Measurements from ENCODE around the gene NHEJ1. TPM values are rescaled to one million over a fixed set of nuclear protein-coding genes. Genes with fewer than 3 reads are reported as not detected.

Gene NHEJ1
- total RNA-seq, 2 experiments from 2014 or later, result 12.7 to 14.3 TPM

GRCh38 chr2:219129589-219129988 lies 31.0 kb downstream of the NHEJ1 start:
- no peak overlapping the region for H3K4me3 ChIP-seq (ENCODE audit: low read depth, low read length, poor library complexity, severe bottlenecking)
- no peaks in the 10 kb centered on the region for H3K9me2 ChIP-seq (ENCODE audit: insufficient read depth, low read length)
- DNase-seq (ENCODE audit: low spot score), result no peak
- H3K9me3 ChIP-seq (ENCODE audit: low read length), result no peaks in the 10 kb centered on the region
- no peak for TF ChIP-seq EZH2phosphoT487 (IDR thresholded peaks at IDR 0.05; ENCODE audit: borderline replicate concordance, low read depth, low read length)
- TF ChIP-seq, protein P1, sequence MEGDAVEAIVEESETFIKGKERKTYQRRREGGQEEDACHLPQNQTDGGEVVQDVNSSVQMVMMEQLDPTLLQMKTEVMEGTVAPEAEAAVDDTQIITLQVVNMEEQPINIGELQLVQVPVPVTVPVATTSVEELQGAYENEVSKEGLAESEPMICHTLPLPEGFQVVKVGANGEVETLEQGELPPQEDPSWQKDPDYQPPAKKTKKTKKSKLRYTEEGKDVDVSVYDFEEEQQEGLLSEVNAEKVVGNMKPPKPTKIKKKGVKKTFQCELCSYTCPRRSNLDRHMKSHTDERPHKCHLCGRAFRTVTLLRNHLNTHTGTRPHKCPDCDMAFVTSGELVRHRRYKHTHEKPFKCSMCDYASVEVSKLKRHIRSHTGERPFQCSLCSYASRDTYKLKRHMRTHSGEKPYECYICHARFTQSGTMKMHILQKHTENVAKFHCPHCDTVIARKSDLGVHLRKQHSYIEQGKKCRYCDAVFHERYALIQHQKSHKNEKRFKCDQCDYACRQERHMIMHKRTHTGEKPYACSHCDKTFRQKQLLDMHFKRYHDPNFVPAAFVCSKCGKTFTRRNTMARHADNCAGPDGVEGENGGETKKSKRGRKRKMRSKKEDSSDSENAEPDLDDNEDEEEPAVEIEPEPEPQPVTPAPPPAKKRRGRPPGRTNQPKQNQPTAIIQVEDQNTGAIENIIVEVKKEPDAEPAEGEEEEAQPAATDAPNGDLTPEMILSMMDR (conservative IDR thresholded peaks at IDR 0.05; ENCODE audit: low read length), result no peak
- H3K4me2 ChIP-seq (ENCODE audit: low read length), result no peak overlapping the region
- intact Hi-C loops (cut with micrococcal nuclease; ENCODE audit: unreplicated experiment), result no loop called here
- no peaks in the 10 kb centered on the region for H3K36me3 ChIP-seq (ENCODE audit: insufficient read depth, low read length)
- ChIA-PET POLR2A (no interaction called here), CTCF (ENCODE audit: unreplicated experiment) (no interaction called here)
- H4K20me1 ChIP-seq (ENCODE audit: insufficient read depth, low read length), result no peaks in the 10 kb centered on the region
- H3K27ac ChIP-seq (ENCODE audit: low read depth, low read length, poor library complexity, severe bottlenecking), result no peak overlapping the region
- BruUV-seq (replicated peaks), result no TSS peak
- no peak overlapping the region for H2AFZ ChIP-seq (ENCODE audit: low read length)
- H3K79me2 ChIP-seq (ENCODE audit: insufficient read depth, low read depth, low read length), result no peaks in the 10 kb centered on the region
- H3K4me1 ChIP-seq (ENCODE audit: insufficient read depth, low read length, poor library complexity, severe bottlenecking), result no peaks in the 10 kb centered on the region

DNA sequence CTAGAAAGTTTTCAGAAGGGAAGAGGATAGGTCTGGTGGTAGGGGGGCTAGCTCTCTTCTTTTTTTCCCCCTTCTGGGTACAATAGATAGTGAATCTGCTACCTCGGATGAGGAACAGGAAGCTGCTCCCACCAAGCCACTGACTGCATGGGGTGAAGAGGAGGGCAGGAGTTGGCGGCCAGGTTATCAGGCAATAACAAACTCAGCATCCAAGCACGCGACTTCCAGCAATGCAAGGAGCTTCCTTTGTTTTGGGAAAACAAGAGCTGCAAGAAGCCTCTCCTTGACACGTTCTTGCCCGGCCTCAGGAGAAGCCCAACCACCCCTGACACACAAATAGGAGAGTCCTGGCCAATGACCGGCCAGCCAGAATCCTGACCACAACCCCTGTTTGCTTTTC lies 32.2 kb downstream of the NHEJ1 start:
- H3K4me1 ChIP-seq (ENCODE audit: insufficient read depth, low read length, poor library complexity, severe bottlenecking), result no peaks in the 10 kb centered on the region
- BruUV-seq (replicated peaks), result no TSS peak
- H3K27ac ChIP-seq (ENCODE audit: low read depth, low read length, poor library complexity, severe bottlenecking), result no peak overlapping the region
- CTCF ChIA-PET (ENCODE audit: unreplicated experiment), result no interaction called here
- TF ChIP-seq EZH2phosphoT487 (IDR thresholded peaks at IDR 0.05; ENCODE audit: borderline replicate concordance, low read depth, low read length), result no peak
- TF ChIP-seq, protein P1 (conservative IDR thresholded peaks at IDR 0.05; ENCODE audit: low read length), result no peak
- no peaks in the 10 kb centered on the region for H3K9me3 ChIP-seq (ENCODE audit: low read length)
- POLR2A ChIA-PET, result interaction anchor here (0.5 kb wide), 1 partner anchor 8 kb away, joined by 3 read pairs; no protein-coding TSS in a partner anchor
- no peak overlapping the region for H2AFZ ChIP-seq (ENCODE audit: low read length)
- no peak overlapping the region for H3K4me2 ChIP-seq (ENCODE audit: low read length)
- intact Hi-C loops (cut with micrococcal nuclease; ENCODE audit: unreplicated experiment), result no loop called here
- no peaks in the 10 kb centered on the region for H3K9me2 ChIP-seq (ENCODE audit: insufficient read depth, low read length)
- H3K4me3 ChIP-seq (ENCODE audit: low read depth, low read length, poor library complexity, severe bottlenecking), result no peak overlapping the region
- H3K79me2 ChIP-seq (ENCODE audit: insufficient read depth, low read depth, low read length), result no peaks in the 10 kb centered on the region
- H3K36me3 ChIP-seq (ENCODE audit: insufficient read depth, low read length), result no peaks in the 10 kb centered on the region
- no peak for DNase-seq (ENCODE audit: low spot score)
- no peaks in the 10 kb centered on the region for H4K20me1 ChIP-seq (ENCODE audit: insufficient read depth, low read length)

GRCh38 chr2:219127037-219127635 lies 33.5 kb downstream of the NHEJ1 start:
- H3K9me3 ChIP-seq (ENCODE audit: low read length), result no peaks in the 10 kb centered on the region
- no peak overlapping the region for H3K27ac ChIP-seq (ENCODE audit: low read depth, low read length, poor library complexity, severe bottlenecking)
- no peak overlapping the region for H2AFZ ChIP-seq (ENCODE audit: low read length)
- H3K4me3 ChIP-seq (ENCODE audit: low read depth, low read length, poor library complexity, severe bottlenecking), result no peak overlapping the region
- no peaks in the 10 kb centered on the region for H4K20me1 ChIP-seq (ENCODE audit: insufficient read depth, low read length)
- CTCF ChIA-PET (ENCODE audit: unreplicated experiment), result no interaction called here
- intact Hi-C loops (cut with micrococcal nuclease; ENCODE audit: unreplicated experiment), result no loop called here
- no peak overlapping the region for H3K4me2 ChIP-seq (ENCODE audit: low read length)
- TF ChIP-seq, protein P1 (conservative IDR thresholded peaks at IDR 0.05; ENCODE audit: low read length), result no peak
- TF ChIP-seq EZH2phosphoT487 (IDR thresholded peaks at IDR 0.05; ENCODE audit: borderline replicate concordance, low read depth, low read length), result no peak
- POLR2A ChIA-PET, result interaction anchor here (0.7 kb wide), 1 partner anchor 261 kb away, joined by 3 read pairs; no protein-coding TSS in a partner anchor
- H3K9me2 ChIP-seq (ENCODE audit: insufficient read depth, low read length), result no peaks in the 10 kb centered on the region
- BruUV-seq (replicated peaks), result no TSS peak
- no peaks in the 10 kb centered on the region for H3K36me3 ChIP-seq (ENCODE audit: insufficient read depth, low read length)
- H3K4me1 ChIP-seq (ENCODE audit: insufficient read depth, low read length, poor library complexity, severe bottlenecking), result no peaks in the 10 kb centered on the region
- no peaks in the 10 kb centered on the region for H3K79me2 ChIP-seq (ENCODE audit: insufficient read depth, low read depth, low read length)
- DNase-seq (ENCODE audit: low spot score), result no peak
